HEK293 (cell line): ENCODE results near the gene FBN2.

ENCODE experiments used
- CTCF ChIA-PET: fragments of 350-600 bp; formaldehyde crosslinking; extraction: SDS; loops from one replicate; lab custom pipeline; 2021; ENCODE audit warnings: antibody characterized with exemption; lab: Yijun Ruan, JAX
- POLR2A ChIA-PET: fragments of 300-600 bp; formaldehyde crosslinking; extraction: SDS; loops from one replicate; lab custom pipeline; 2020; ENCODE audit warnings: antibody characterized with exemption, inconsistent platforms; lab: Yijun Ruan, JAX
- H3K27ac ChIP-seq: fragments of 200-500 bp; sonication (Bioruptor generic); 2 replicates; pipeline ENCODE4 v1.5.1; 2014; ENCODE audit warnings: low read depth, low read length, control low read depth, inconsistent platforms; ENCODE audit errors: extremely low read depth
- H3K36me3 ChIP-seq, 2 experiments: fragments of 200-500 bp in 1 of 2; sonication (Bioruptor generic) in 1 of 2; 1 replicate in 1 of 2; 2 replicates in 1 of 2; pipeline ENCODE4 v1.5.1; 2014 to 2017; ENCODE audit warnings: inconsistent platforms in 2 of 2, low read length in 2 of 2; ENCODE audit not compliant: control insufficient read depth in 2 of 2, insufficient read depth in 1 of 2
- H3K4me1 ChIP-seq: fragments of 200-500 bp; sonication (Bioruptor generic); 2 replicates; pipeline ENCODE4 v1.5.1; 2014; ENCODE audit warnings: mild to moderate bottlenecking, low read length, inconsistent platforms; ENCODE audit not compliant: control insufficient read depth, insufficient read depth
- H3K4me3 ChIP-seq: 2 replicates; pipeline ENCODE4 v1.5.1; 2011; ENCODE audit warnings: low read depth, mild to moderate bottlenecking, control low read depth, low read length, moderate library complexity
- H3K9me3 ChIP-seq: fragments of 200-500 bp; sonication (Bioruptor generic); 2 replicates; pipeline ENCODE4 v1.5.1; 2014; ENCODE audit warnings: low read depth, low read length, inconsistent platforms; ENCODE audit not compliant: control insufficient read depth, insufficient read depth
- KLF10 ChIP-seq: fragments of 450-650 bp; IDR thresholded peaks from 2 replicates; pipeline ENCODE4 v1.5.1; 2018; ENCODE audit warnings: missing biosample characterization, mild to moderate bottlenecking, missing genetic modification characterization
- KLF8 ChIP-seq: fragments of 450-650 bp; formaldehyde crosslinking; IDR thresholded peaks from 2 replicates; pipeline ENCODE4 v1.5.1; 2016; ENCODE audit warnings: missing biosample characterization, missing genetic modification characterization
- MEIS1 ChIP-seq: sonication (generic); formaldehyde crosslinking; IDR thresholded peaks from 2 replicates; pipeline ENCODE4 v1.8.1; 2022; ENCODE audit warnings: missing genetic modification reagents, mild to moderate bottlenecking, borderline replicate concordance
- PRDM10 ChIP-seq: fragments of 450-650 bp; formaldehyde crosslinking; IDR thresholded peaks from 2 replicates; pipeline ENCODE4 v1.5.1; 2016; ENCODE audit warnings: missing biosample characterization, missing genetic modification characterization
- YY1 ChIP-seq: fragments of 450-650 bp; formaldehyde crosslinking; IDR thresholded peaks from 2 replicates; pipeline ENCODE4 v1.5.1; 2018; ENCODE audit warnings: missing biosample characterization, missing genetic modification characterization
- ZBTB21 ChIP-seq: fragments of 450-650 bp; formaldehyde crosslinking; IDR thresholded peaks from 2 replicates; pipeline ENCODE4 v1.5.1; 2017; ENCODE audit warnings: missing biosample characterization, missing genetic modification characterization
- ZFHX2 ChIP-seq: fragments of 450-650 bp; formaldehyde crosslinking; conservative IDR thresholded peaks from 2 replicates; pipeline ENCODE4 v1.5.1; 2016; ENCODE audit warnings: missing biosample characterization, missing genetic modification characterization
- ZNF10 ChIP-seq: fragments of 450-650 bp; formaldehyde crosslinking; IDR thresholded peaks from 2 replicates; pipeline ENCODE4 v1.5.1; 2017; ENCODE audit warnings: missing biosample characterization, missing genetic modification characterization
- ZNF138 ChIP-seq: fragments of 450-650 bp; formaldehyde crosslinking; IDR thresholded peaks from 2 replicates; pipeline ENCODE4 v1.5.1; 2016; ENCODE audit warnings: missing biosample characterization, missing genetic modification characterization, borderline replicate concordance
- ZNF23 ChIP-seq: fragments of 450-650 bp; formaldehyde crosslinking; IDR thresholded peaks from 2 replicates; pipeline ENCODE4 v1.5.1; 2016; ENCODE audit warnings: missing biosample characterization, missing genetic modification characterization, borderline replicate concordance
- ZNF341 ChIP-seq: fragments of 450-650 bp; formaldehyde crosslinking; IDR thresholded peaks from 2 replicates; pipeline ENCODE4; 2016; ENCODE audit warnings: low read depth, missing biosample characterization, missing genetic modification characterization
- ZNF394 ChIP-seq: fragments of 450-650 bp; formaldehyde crosslinking; IDR thresholded peaks from 2 replicates; pipeline ENCODE4 v1.5.1; 2016; ENCODE audit warnings: missing biosample characterization, missing genetic modification characterization, mild to moderate bottlenecking, moderate library complexity, borderline replicate concordance
- ZNF501 ChIP-seq: fragments of 450-650 bp; formaldehyde crosslinking; IDR thresholded peaks from 2 replicates; pipeline ENCODE4 v1.5.1; 2016; ENCODE audit warnings: missing biosample characterization, missing genetic modification characterization
- ZNF513 ChIP-seq: fragments of 450-650 bp; IDR thresholded peaks from 2 replicates; pipeline ENCODE4 v1.5.1; 2018; ENCODE audit warnings: missing biosample characterization, missing genetic modification characterization
- ZNF530 ChIP-seq: fragments of 450-650 bp; formaldehyde crosslinking; IDR thresholded peaks from 2 replicates; pipeline ENCODE4 v1.5.1; 2016; ENCODE audit warnings: low read depth, missing biosample characterization, missing genetic modification characterization
- ZNF707 ChIP-seq: fragments of 450-650 bp; formaldehyde crosslinking; IDR thresholded peaks from 2 replicates; pipeline ENCODE4 v1.5.1; 2016; ENCODE audit warnings: missing biosample characterization, missing genetic modification characterization
- ZNF843 ChIP-seq: fragments of 450-650 bp; formaldehyde crosslinking; IDR thresholded peaks from 2 replicates; pipeline ENCODE4 v1.5.1; 2016; ENCODE audit warnings: missing biosample characterization, missing genetic modification characterization
- TF ChIP-seq, protein P1 (sequence below): fragments of 450-650 bp; formaldehyde crosslinking; optimal IDR thresholded peaks from 2 replicates; pipeline ENCODE3; 2016; ENCODE audit warnings: missing biosample characterization, mild to moderate bottlenecking, missing genetic modification characterization
- TF ChIP-seq, protein P2 (sequence below): fragments of 450-650 bp; formaldehyde crosslinking; IDR thresholded peaks from 2 replicates; pipeline ENCODE4 v1.5.1; 2017; ENCODE audit warnings: missing biosample characterization, missing genetic modification characterization
- TF ChIP-seq, protein P3 (sequence below): fragments of 450-650 bp; formaldehyde crosslinking; IDR thresholded peaks from 2 replicates; pipeline ENCODE4 v1.5.1; 2016; ENCODE audit warnings: missing biosample characterization, missing genetic modification characterization

The FBN2 gene

GRCh38 chr5:128528126-128528525 lies 9.9 kb downstream of the FBN2 start:
- Histone ChIP-seq H3K9me3 (no peaks in the 10 kb centered on the region), H3K36me3 (peaks cover 43 to 88% of the 10 kb centered on the region in 2 experiments)
- TF ChIP-seq, protein P1, sequence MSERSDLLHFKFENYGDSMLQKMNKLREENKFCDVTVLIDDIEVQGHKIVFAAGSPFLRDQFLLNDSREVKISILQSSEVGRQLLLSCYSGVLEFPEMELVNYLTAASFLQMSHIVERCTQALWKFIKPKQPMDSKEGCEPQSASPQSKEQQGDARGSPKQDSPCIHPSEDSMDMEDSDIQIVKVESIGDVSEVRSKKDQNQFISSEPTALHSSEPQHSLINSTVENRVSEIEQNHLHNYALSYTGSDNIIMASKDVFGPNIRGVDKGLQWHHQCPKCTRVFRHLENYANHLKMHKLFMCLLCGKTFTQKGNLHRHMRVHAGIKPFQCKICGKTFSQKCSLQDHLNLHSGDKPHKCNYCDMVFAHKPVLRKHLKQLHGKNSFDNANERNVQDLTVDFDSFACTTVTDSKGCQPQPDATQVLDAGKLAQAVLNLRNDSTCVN (tag by site-specific recombination): no peak
- TF ChIP-seq ZNF341 (tag by site-specific recombination) (no peak), ZNF138 (tag by site-specific recombination) (no peak), ZNF23 (tag by site-specific recombination) (no peak), ZNF530 (tag by site-specific recombination) (no peak), ZBTB21 (tag by site-specific recombination) (no peak)
- TF ChIP-seq, all 188 proteins: peak for 0
- ChIA-PET POLR2A (no interaction called here), CTCF (no interaction called here)
- H3K4me3 ChIP-seq: no peak overlapping the region
- H3K4me1 ChIP-seq: no peaks in the 10 kb centered on the region
- no peak overlapping the region for H3K27ac ChIP-seq

DNA sequence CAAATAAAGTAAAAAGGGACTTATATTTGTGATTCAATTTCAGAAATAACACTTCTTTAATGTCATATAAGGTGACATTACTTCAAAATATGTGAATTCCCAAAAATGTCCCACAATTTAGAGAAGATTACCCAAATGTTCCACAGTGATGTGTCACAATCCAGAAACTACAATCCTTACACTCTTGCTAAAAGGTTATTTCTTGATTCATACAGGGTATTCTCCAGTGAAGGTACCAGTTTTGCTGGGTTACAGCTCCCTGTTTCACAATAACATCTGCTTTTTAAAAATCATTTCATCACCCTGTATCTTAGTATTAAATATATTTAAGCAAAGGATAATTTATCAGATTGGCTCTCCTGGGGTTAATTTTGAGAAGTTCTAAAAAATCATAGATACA lies 11.0 kb downstream of the FBN2 start:
- Histone ChIP-seq H3K4me1 (no peaks in the 10 kb centered on the region), H3K9me3 (no peaks in the 10 kb centered on the region), H3K36me3 (peaks cover 35 to 87% of the 10 kb centered on the region in 2 experiments), H3K27ac (no peak overlapping the region), H3K4me3 (no peak overlapping the region)
- CTCF ChIA-PET: no interaction called here
- TF ChIP-seq ZNF10 (tag by site-specific recombination): no peak
- TF ChIP-seq, protein P2, sequence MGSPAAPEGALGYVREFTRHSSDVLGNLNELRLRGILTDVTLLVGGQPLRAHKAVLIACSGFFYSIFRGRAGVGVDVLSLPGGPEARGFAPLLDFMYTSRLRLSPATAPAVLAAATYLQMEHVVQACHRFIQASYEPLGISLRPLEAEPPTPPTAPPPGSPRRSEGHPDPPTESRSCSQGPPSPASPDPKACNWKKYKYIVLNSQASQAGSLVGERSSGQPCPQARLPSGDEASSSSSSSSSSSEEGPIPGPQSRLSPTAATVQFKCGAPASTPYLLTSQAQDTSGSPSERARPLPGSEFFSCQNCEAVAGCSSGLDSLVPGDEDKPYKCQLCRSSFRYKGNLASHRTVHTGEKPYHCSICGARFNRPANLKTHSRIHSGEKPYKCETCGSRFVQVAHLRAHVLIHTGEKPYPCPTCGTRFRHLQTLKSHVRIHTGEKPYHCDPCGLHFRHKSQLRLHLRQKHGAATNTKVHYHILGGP (tag by site-specific recombination): no peak
- POLR2A ChIA-PET: no interaction called here

- no peak overlapping the region for H3K27ac ChIP-seq
- H3K4me1 ChIP-seq: no peaks in the 10 kb centered on the region
- no peaks in the 10 kb centered on the region for H3K9me3 ChIP-seq
- peaks cover 42 to 87% of the 10 kb centered on the region in 2 experiments for H3K36me3 ChIP-seq
- ChIA-PET CTCF (interaction anchor here (0.6 kb wide), 1 partner anchor 152 kb away, joined by 3 read pairs; no protein-coding TSS in a partner anchor), POLR2A (no interaction called here)
- no peak overlapping the region for H3K4me3 ChIP-seq
- TF ChIP-seq, protein P3, sequence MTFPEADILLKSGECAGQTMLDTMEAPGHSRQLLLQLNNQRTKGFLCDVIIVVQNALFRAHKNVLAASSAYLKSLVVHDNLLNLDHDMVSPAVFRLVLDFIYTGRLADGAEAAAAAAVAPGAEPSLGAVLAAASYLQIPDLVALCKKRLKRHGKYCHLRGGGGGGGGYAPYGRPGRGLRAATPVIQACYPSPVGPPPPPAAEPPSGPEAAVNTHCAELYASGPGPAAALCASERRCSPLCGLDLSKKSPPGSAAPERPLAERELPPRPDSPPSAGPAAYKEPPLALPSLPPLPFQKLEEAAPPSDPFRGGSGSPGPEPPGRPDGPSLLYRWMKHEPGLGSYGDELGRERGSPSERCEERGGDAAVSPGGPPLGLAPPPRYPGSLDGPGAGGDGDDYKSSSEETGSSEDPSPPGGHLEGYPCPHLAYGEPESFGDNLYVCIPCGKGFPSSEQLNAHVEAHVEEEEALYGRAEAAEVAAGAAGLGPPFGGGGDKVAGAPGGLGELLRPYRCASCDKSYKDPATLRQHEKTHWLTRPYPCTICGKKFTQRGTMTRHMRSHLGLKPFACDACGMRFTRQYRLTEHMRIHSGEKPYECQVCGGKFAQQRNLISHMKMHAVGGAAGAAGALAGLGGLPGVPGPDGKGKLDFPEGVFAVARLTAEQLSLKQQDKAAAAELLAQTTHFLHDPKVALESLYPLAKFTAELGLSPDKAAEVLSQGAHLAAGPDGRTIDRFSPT (tag by site-specific recombination): no peak
- TF ChIP-seq ZNF394 (tag by site-specific recombination) (no peak), ZNF707 (tag by site-specific recombination) (no peak), MEIS1 (no peak), KLF8 (tag by site-specific recombination) (no peak), YY1 (tag by site-specific recombination) (no peak), ZNF501 (tag by site-specific recombination) (no peak), ZNF843 (tag by site-specific recombination) (no peak), PRDM10 (tag by site-specific recombination) (no peak), ZNF513 (tag by site-specific recombination) (no peak), KLF10 (no peak), ZFHX2 (tag by site-specific recombination) (no peak)
Measured at GRCh38 chr5:128522336-128522735, 15.7 kb downstream of the FBN2 start.
